ENCODE results near the gene CCDC85C. TPM values are rescaled to one million over a fixed set of nuclear protein-coding genes. Genes with fewer than 3 reads are reported as not detected.

CCDC85C gene
- total and polyA plus RNA-seq, 2 of the 4 experiments (the other 2 are of a cell fraction) = 16.0 to 19.0 TPM

GRCh38 chr14:99514552-99515300 lies 89.3 kb downstream of the CCDC85C start:
- Histone ChIP-seq H3K18ac (ENCODE audit: low read depth, low read length) (no peak overlapping the region), H4K8ac (ENCODE audit: low read depth in 2 of 2, low read length in 2 of 2) (no peak overlapping the region), H3K27me3 (ENCODE audit: control insufficient read depth, insufficient read depth, low read length) (no peaks in the 10 kb centered on the region), H3K9me3 (ENCODE audit: control insufficient read depth, insufficient read depth, low read length) (no peaks in the 10 kb centered on the region), H2AK5ac (ENCODE audit: low read depth, low read length) (no peak overlapping the region), H3K23ac (ENCODE audit: low read depth, low read length) (no peak overlapping the region), H3K4ac (ENCODE audit: low read depth, low read length) (no peak overlapping the region), H3K9ac (ENCODE audit: low read depth, low read length) (no peak overlapping the region), H3K9me1 (ENCODE audit: insufficient read depth, low read length) (no peaks in the 10 kb centered on the region), H4K5ac (ENCODE audit: low read depth, low read length) (no peak overlapping the region), H2BK15ac (ENCODE audit: low read depth, low read length) (no peak overlapping the region), H4K91ac (ENCODE audit: insufficient read depth, low read depth, low read length) (no peak overlapping the region), H2AFZ (replicated peaks; ENCODE audit: low read length, poor library complexity) (no peak overlapping the region), H2BK120ac (ENCODE audit: low read depth, low read length) (no peak overlapping the region), H2BK5ac (ENCODE audit: low read depth, low read length, poor library complexity, severe bottlenecking) (no peak overlapping the region), H2BK20ac (ENCODE audit: low read depth, low read length) (no peak overlapping the region), H3K56ac (ENCODE audit: extremely low read depth, insufficient read depth, low read length) (no peak overlapping the region), H3K27ac (ENCODE audit: insufficient read depth, low read length) (no peak overlapping the region), H3K14ac (replicated peaks; ENCODE audit: low read depth, low read length) (no peak overlapping the region), H4K20me1 (ENCODE audit: insufficient read depth, low read length) (peaks cover 44% of the 10 kb centered on the region), H3K4me1 (ENCODE audit: control insufficient read depth, insufficient read depth, low read length) (peaks cover 15% of the 10 kb centered on the region), H3K4me3 (ENCODE audit: insufficient read depth, low read depth, low read length) (no peak overlapping the region), H3K4me2 (ENCODE audit: low read depth, low read length) (no peak overlapping the region), H2AK9ac (replicated peaks; ENCODE audit: low read depth, low read length, poor library complexity) (no peak overlapping the region), H3K36me3 (ENCODE audit: control insufficient read depth, insufficient read depth, low read length) (peaks cover 23% of the 10 kb centered on the region), H3K79me1 (ENCODE audit: low read depth in 1 of 2, low read length in 2 of 2) (peaks cover 13 to 62% of the 10 kb centered on the region in 2 experiments)
- BruUV-seq (replicated peaks) = no TSS peak
- DNase-seq (no peak), ATAC-seq (ENCODE audit: low read depth) (no peak)
- in situ Hi-C loops (cut with MboI; ENCODE audit: low sequenced_read_pairs) = loop anchor here (5.0 kb wide), 1 partner anchor 368 kb away; no protein-coding TSS in a partner anchor
- WGBS, 2 experiments (ENCODE audit: extremely low coverage in 2 of 2, insufficient read length in 1 of 2) = 95% methylated on average over 13 of the region's 20 CpGs; no CpG with 5 or more reads in 1 of the 2 experiments
- ChIA-PET CTCF (no interaction called here), POLR2A (ENCODE audit: unreplicated experiment) (no interaction called here)
- intact Hi-C loops (cut with micrococcal nuclease) = no loop called here
- TF ChIP-seq CEBPB (IDR thresholded peaks at IDR 0.05; ENCODE audit: low read depth, low read length) (no peak), RAD21 (IDR thresholded peaks at IDR 0.05; ENCODE audit: low read length) (no peak), FOS (IDR thresholded peaks at IDR 0.05; ENCODE audit: low read depth, low read length) (no peak), MAFK (IDR thresholded peaks at IDR 0.05; ENCODE audit: low read depth, low read length) (no peak), NFE2L2 (IDR thresholded peaks at IDR 0.05; ENCODE audit: low read depth, low read length) (no peak), POLR2A (IDR thresholded peaks at IDR 0.05; ENCODE audit: low read depth, low read length) (no peak), MXI1 (IDR thresholded peaks at IDR 0.05; ENCODE audit: borderline replicate concordance, low read depth, low read length) (no peak), CHD1 (IDR thresholded peaks at IDR 0.05; ENCODE audit: low read depth, low read length) (no peak), RFX5 (IDR thresholded peaks at IDR 0.05; ENCODE audit: low read depth, low read length) (no peak), MAZ (IDR thresholded peaks at IDR 0.05; ENCODE audit: borderline replicate concordance, low read depth, low read length) (no peak), CTCF (conservative IDR thresholded peaks at IDR 0.05; ENCODE audit: low read depth, low read length) (no peak), USF2 (IDR thresholded peaks at IDR 0.05; ENCODE audit: low read depth, low read length) (no peak), BHLHE40 (IDR thresholded peaks at IDR 0.05; ENCODE audit: low read depth, low read length) (no peak), SMC3 (IDR thresholded peaks at IDR 0.05; ENCODE audit: low read depth, low read length) (no peak), ELK1 (IDR thresholded peaks at IDR 0.05; ENCODE audit: borderline replicate concordance, low read depth, low read length) (no peak), RCOR1 (IDR thresholded peaks at IDR 0.05; ENCODE audit: insufficient replicate concordance, low read length) (no peak)
- dilution Hi-C loops (cut with HindIII; ENCODE audit: low sequenced_read_pairs, unreplicated experiment) = no loop called here
